H9 (cell line): ENCODE data around the gene CHRNG. TPM values are rescaled to one million over a fixed set of nuclear protein-coding genes. Genes with fewer than 3 reads are reported as not detected.

ENCODE experiments used
- DNase-seq: peaks from one replicate; pipeline ENCODE4 v3.0.0-alpha.2; 2017
- H2AFZ ChIP-seq: one replicate; pipeline ENCODE4 v1.6.1; 2013; ENCODE audit warnings: mild to moderate bottlenecking, low read length, control low read depth, moderate library complexity
- H2AK5ac ChIP-seq: 2 replicates; pipeline ENCODE4 v1.6.1; 2013; ENCODE audit warnings: low read length, control low read depth, mixed read lengths; ENCODE audit not compliant: insufficient read length
- H2BK120ac ChIP-seq: one replicate; pipeline ENCODE4 v1.6.1; 2013; ENCODE audit warnings: low read depth, mild to moderate bottlenecking, low read length, control low read depth, inconsistent platforms; ENCODE audit not compliant: poor library complexity, severe bottlenecking
- H2BK12ac ChIP-seq: 2 replicates; pipeline ENCODE4 v1.6.1; 2013; ENCODE audit warnings: low read length, control low read depth, mixed read lengths, low read depth; ENCODE audit not compliant: insufficient read length
- H2BK15ac ChIP-seq: 2 replicates; pipeline ENCODE4 v1.6.1; 2013; ENCODE audit warnings: low read depth, low read length, control low read depth
- H2BK20ac ChIP-seq: one replicate; pipeline ENCODE4 v1.6.1; 2013; ENCODE audit warnings: low read depth, mild to moderate bottlenecking, low read length, control low read depth, inconsistent platforms; ENCODE audit not compliant: poor library complexity, severe bottlenecking
- H2BK5ac ChIP-seq: 2 replicates; pipeline ENCODE4 v1.6.1; 2013; ENCODE audit warnings: low read length, control low read depth, mixed read lengths; ENCODE audit not compliant: insufficient read length
- H3K14ac ChIP-seq: 2 replicates; pipeline ENCODE4 v1.6.1; 2013; ENCODE audit warnings: low read length, control low read depth; ENCODE audit not compliant: insufficient read depth
- H3K18ac ChIP-seq: 2 replicates; pipeline ENCODE4 v1.6.1; 2013; ENCODE audit warnings: low read depth, mild to moderate bottlenecking, mixed read lengths, low read length, control low read depth; ENCODE audit not compliant: insufficient read length
- H3K23ac ChIP-seq: 2 replicates; pipeline ENCODE4 v1.6.1; 2013; ENCODE audit warnings: low read length, control low read depth, mixed read lengths, low read depth; ENCODE audit not compliant: insufficient read length
- H3K23me2 ChIP-seq: 2 replicates; pipeline ENCODE4 v1.6.1; 2013; ENCODE audit warnings: low read depth, mild to moderate bottlenecking, mixed read lengths, low read length, control low read depth; ENCODE audit not compliant: insufficient read length, poor library complexity, severe bottlenecking
- H3K27ac ChIP-seq: 2 replicates; pipeline ENCODE4 v1.5.1; 2013; ENCODE audit warnings: low read length, control low read depth, mixed read lengths, low read depth; ENCODE audit not compliant: insufficient read length
- H3K27me3 ChIP-seq: 2 replicates; pipeline ENCODE4 v1.6.1; 2013; ENCODE audit warnings: low read length, control low read depth, inconsistent platforms; ENCODE audit not compliant: insufficient read depth
- H3K4ac ChIP-seq: 2 replicates; pipeline ENCODE4 v1.6.1; 2013; ENCODE audit warnings: low read depth, mild to moderate bottlenecking, control low read depth, inconsistent platforms, low read length, moderate library complexity
- H3K4me1 ChIP-seq: 2 replicates; pipeline ENCODE4 v1.6.1; 2013; ENCODE audit warnings: low read length, control low read depth, inconsistent platforms; ENCODE audit not compliant: insufficient read depth
- H3K4me2 ChIP-seq: 2 replicates; pipeline ENCODE4 v1.6.1; 2013; ENCODE audit warnings: low read length, control low read depth, mixed read lengths; ENCODE audit not compliant: insufficient read length, insufficient read depth
- H3K56ac ChIP-seq: 2 replicates; pipeline ENCODE4 v1.6.1; 2013; ENCODE audit warnings: low read depth, mild to moderate bottlenecking, mixed read lengths, low read length, control low read depth; ENCODE audit not compliant: insufficient read length
- H3K79me1 ChIP-seq: 2 replicates; pipeline ENCODE4 v1.6.1; 2013; ENCODE audit warnings: low read depth, mild to moderate bottlenecking, moderate library complexity, low read length, control low read depth, inconsistent platforms; ENCODE audit not compliant: insufficient read depth, poor library complexity, severe bottlenecking
- H3K79me2 ChIP-seq: 2 replicates; pipeline ENCODE4 v1.6.1; 2013; ENCODE audit warnings: low read length, control low read depth, inconsistent platforms; ENCODE audit not compliant: insufficient read depth
- H3K9ac ChIP-seq: 2 replicates; pipeline ENCODE4 v1.6.1; 2013; ENCODE audit warnings: low read length, control low read depth, mixed read lengths; ENCODE audit not compliant: insufficient read length; ENCODE audit errors: extremely low read depth
- H3K9me3 ChIP-seq: one replicate; pipeline ENCODE4 v1.6.1; 2013; ENCODE audit warnings: low read depth, low read length, inconsistent platforms; ENCODE audit not compliant: control insufficient read depth
- H3T11ph ChIP-seq: one replicate; pipeline ENCODE4 v1.6.1; 2013; ENCODE audit warnings: mild to moderate bottlenecking, low read length, control low read depth, inconsistent platforms
- H4K20me1 ChIP-seq: one replicate; pipeline ENCODE4 v1.6.1; 2013; ENCODE audit not compliant: control insufficient read depth, insufficient read length, insufficient read depth
- H4K5ac ChIP-seq: 2 replicates; pipeline ENCODE4 v1.6.1; 2013; ENCODE audit warnings: low read depth, mild to moderate bottlenecking, mixed read lengths, low read length, control low read depth; ENCODE audit not compliant: insufficient read length
- H4K8ac ChIP-seq: replicated peaks from 2 replicates; pipeline ENCODE4 v1.6.1; 2013; ENCODE audit warnings: low read length, control low read depth, mixed read lengths, low read depth; ENCODE audit not compliant: insufficient read length
- H4K91ac ChIP-seq: 2 replicates; pipeline ENCODE4 v1.6.1; 2013; ENCODE audit warnings: low read depth, mild to moderate bottlenecking, moderate library complexity, mixed read lengths, low read length, control low read depth; ENCODE audit not compliant: insufficient read length
- H3K27ac Mint-ChIP-seq, 3 experiments: 2 replicates in 2 of 3; 3 replicates in 1 of 3; pipeline ENCODE4 v1.8.0; 2020 to 2021; ENCODE audit warnings: mixed read lengths in 3 of 3, mild to moderate bottlenecking in 1 of 3, moderate library complexity in 1 of 3
- H3K27me3 Mint-ChIP-seq: 2 replicates; pipeline ENCODE4 v1.8.0; 2021; ENCODE audit warnings: low read depth, mild to moderate bottlenecking, moderate library complexity, mixed read lengths
- H3K36me3 Mint-ChIP-seq, 3 experiments: 2 replicates in 2 of 3; 3 replicates in 1 of 3; pipeline ENCODE4 v1.8.0; 2020 to 2021; ENCODE audit warnings: low read depth in 3 of 3, mixed read lengths in 3 of 3; ENCODE audit not compliant: insufficient read depth in 1 of 3
- H3K4me1 Mint-ChIP-seq, 2 experiments: 2 replicates each; pipeline ENCODE4 v1.8.0; 2020; ENCODE audit warnings: mixed read lengths in 2 of 2
- H3K4me3 Mint-ChIP-seq, 2 experiments: 2 replicates in 1 of 2; 3 replicates in 1 of 2; pipeline ENCODE4 v1.8.0; 2020 to 2021; ENCODE audit warnings: mild to moderate bottlenecking in 2 of 2, mixed read lengths in 2 of 2, moderate library complexity in 1 of 2
- H3K9me3 Mint-ChIP-seq, 2 experiments: 2 replicates in 1 of 2; 3 replicates in 1 of 2; pipeline ENCODE4 v1.8.0; 2020; ENCODE audit warnings: mild to moderate bottlenecking in 2 of 2, mixed read lengths in 2 of 2, moderate library complexity in 1 of 2
- WGBS: extraction: QIAGEN DNeasy Blood & Tissue Kit; methylation state at CpG from one replicate; pipeline ENCODE4 v1.1.7; 2013; ENCODE audit warnings: missing lambda C conversion rate, low lambda C conversion rate, mixed read lengths; ENCODE audit not compliant: insufficient read length; ENCODE audit errors: extremely low coverage; 5-methylcytosine and 5-hydroxymethylcytosine counted together
- total RNA-seq: library from RNA; stranded (reverse); gene quantifications from 2 replicates; pipeline ENCODE4 v1.2.1, GENCODE V29; 2021
- TF ChIP-seq, protein P1 (sequence below): fragments of 200-600 bp; sonication (generic); conservative IDR thresholded peaks from 3 replicates; pipeline ENCODE4 v1.8.0; 2021; ENCODE audit warnings: antibody characterized with exemption, mild to moderate bottlenecking

The CHRNG gene
- total RNA-seq, 1 experiment from 2014 or later, result not detected

DNA sequence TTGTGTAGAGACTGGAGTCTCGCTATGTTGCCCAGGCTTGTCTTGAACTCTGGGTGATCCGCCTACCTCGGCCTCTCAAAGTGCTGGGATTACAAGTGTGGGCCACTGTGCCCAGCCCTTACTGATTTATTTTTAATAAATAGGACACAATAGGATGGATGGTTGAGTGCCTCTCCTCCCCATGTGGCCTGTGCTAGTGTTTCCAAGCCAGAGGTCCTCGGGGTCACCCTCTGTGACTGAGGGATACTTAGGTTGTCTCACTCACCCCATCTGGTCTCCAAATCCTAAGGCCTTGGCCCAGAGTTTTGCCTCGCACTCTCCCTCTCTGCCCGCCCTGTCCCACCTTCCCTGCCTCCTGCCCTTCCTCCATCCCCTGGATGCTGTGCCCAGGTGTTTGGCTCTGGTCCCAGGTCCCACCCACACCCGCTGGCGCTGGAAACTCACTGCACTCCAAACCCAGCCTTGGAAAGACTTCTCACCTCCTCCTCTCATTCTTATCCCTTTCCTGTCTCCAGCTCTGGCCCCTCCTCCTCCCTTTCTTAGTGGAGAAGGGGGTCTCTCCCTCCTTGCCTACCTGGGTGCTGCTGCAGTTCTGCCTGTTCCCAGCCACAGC, 47.1 kb upstream of the CHRNG start:
- Histone ChIP-seq H2BK5ac (no peak overlapping the region), H2BK12ac (no peak overlapping the region), H3K23me2 (no peaks in the 10 kb centered on the region), H4K20me1 (no peaks in the 10 kb centered on the region), H4K8ac (no peak overlapping the region), H2BK120ac (no peak overlapping the region), H2BK20ac (no peak overlapping the region), H2AK5ac (no peak overlapping the region), H3T11ph (no peak overlapping the region), H3K27me3 (peaks cover 2% of the 10 kb centered on the region; the same call in 1 of the 2 replicates), H3K56ac (no peak overlapping the region), H2AFZ (no peak overlapping the region), H3K79me2 (no peaks in the 10 kb centered on the region), H3K14ac (no peak overlapping the region; the same call in 1 of the 2 replicates), H2BK15ac (no peak overlapping the region), H3K4me1 (peaks cover 2% of the 10 kb centered on the region; the same call in 1 of the 2 replicates), H3K4ac (no peak overlapping the region), H3K79me1 (no peaks in the 10 kb centered on the region), H4K91ac (no peak overlapping the region), H3K18ac (no peak overlapping the region), H3K23ac (no peak overlapping the region), H4K5ac (no peak overlapping the region), H3K27ac (no peak overlapping the region), H3K9me3 (no peaks in the 10 kb centered on the region), H3K4me2 (no peak overlapping the region), H3K9ac (no peak overlapping the region)
- Mint-ChIP-seq H3K27ac (no peak overlapping the region), H3K4me3 (no peak overlapping the region), H3K4me1 (peaks cover 23 to 44% of the 10 kb centered on the region in 2 experiments), H3K27me3 (peaks cover 47% of the 10 kb centered on the region), H3K36me3 (no peaks in the 10 kb centered on the region; a peak in 1 of 7 replicates), H3K9me3 (no peaks in the 10 kb centered on the region; a peak in 1 of 5 replicates)
- TF ChIP-seq, protein P1, sequence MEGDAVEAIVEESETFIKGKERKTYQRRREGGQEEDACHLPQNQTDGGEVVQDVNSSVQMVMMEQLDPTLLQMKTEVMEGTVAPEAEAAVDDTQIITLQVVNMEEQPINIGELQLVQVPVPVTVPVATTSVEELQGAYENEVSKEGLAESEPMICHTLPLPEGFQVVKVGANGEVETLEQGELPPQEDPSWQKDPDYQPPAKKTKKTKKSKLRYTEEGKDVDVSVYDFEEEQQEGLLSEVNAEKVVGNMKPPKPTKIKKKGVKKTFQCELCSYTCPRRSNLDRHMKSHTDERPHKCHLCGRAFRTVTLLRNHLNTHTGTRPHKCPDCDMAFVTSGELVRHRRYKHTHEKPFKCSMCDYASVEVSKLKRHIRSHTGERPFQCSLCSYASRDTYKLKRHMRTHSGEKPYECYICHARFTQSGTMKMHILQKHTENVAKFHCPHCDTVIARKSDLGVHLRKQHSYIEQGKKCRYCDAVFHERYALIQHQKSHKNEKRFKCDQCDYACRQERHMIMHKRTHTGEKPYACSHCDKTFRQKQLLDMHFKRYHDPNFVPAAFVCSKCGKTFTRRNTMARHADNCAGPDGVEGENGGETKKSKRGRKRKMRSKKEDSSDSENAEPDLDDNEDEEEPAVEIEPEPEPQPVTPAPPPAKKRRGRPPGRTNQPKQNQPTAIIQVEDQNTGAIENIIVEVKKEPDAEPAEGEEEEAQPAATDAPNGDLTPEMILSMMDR, result no peak
- WGBS, result no CpG with 5 or more reads among the region's 8 CpGs
- DNase-seq, result no peak
